ENCODE data around the gene RPGRIP1L.

DNA sequence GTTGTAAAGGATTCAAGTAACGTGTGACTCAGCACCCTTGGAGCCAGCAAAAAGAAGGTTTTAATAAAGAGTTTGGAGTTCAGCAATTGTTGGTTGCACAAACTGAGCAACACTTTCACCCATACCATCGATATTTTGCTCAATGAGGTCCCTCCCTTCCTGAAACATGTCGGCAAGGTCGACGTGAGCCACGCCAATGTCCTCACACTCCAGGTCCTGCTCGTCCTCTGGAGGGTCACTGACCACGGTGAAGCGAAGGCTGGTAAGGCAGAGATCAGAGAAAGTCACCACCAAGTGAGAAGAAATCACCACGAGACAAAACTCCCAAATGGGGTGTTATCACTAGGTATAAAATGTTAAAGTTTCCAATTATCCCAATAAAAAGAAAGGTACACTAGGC, 98.3 kb downstream of the RPGRIP1L start:
- TF ChIP-seq, protein P1, sequence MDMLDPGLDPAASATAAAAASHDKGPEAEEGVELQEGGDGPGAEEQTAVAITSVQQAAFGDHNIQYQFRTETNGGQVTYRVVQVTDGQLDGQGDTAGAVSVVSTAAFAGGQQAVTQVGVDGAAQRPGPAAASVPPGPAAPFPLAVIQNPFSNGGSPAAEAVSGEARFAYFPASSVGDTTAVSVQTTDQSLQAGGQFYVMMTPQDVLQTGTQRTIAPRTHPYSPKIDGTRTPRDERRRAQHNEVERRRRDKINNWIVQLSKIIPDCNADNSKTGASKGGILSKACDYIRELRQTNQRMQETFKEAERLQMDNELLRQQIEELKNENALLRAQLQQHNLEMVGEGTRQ (CRISPR knock-in tag; IDR thresholded peaks at IDR 0.05) = no peak
- TF ChIP-seq ZNF133 (CRISPR knock-in tag; IDR thresholded peaks at IDR 0.05) (no peak), STAT6 (CRISPR knock-in tag; IDR thresholded peaks at IDR 0.05) (no peak), ZNF668 (CRISPR knock-in tag; IDR thresholded peaks at IDR 0.05) (no peak), FOXJ3 (CRISPR knock-in tag; IDR thresholded peaks at IDR 0.05) (no peak), ZNF274 (IDR thresholded peaks at IDR 0.05; ENCODE audit: borderline replicate concordance, low read depth, low read length) (no peak), CHD1 (IDR thresholded peaks at IDR 0.05; ENCODE audit: low read length) (no peak), ATF1 (CRISPR knock-in tag; IDR thresholded peaks at IDR 0.05) (no peak), ATF1 (tag; IDR thresholded peaks at IDR 0.05) (no peak), TEAD4 (IDR thresholded peaks at IDR 0.05; ENCODE audit: low read length) (no peak), TEAD4 (CRISPR knock-in tag; IDR thresholded peaks at IDR 0.05; ENCODE audit: borderline replicate concordance) (no peak), TBL1XR1 (IDR thresholded peaks at IDR 0.05; ENCODE audit: low read length in 2 of 2) (no peak), FOXM1 (IDR thresholded peaks at IDR 0.05; ENCODE audit: low read depth) (no peak), FOXM1 (CRISPR knock-in tag; IDR thresholded peaks at IDR 0.05; ENCODE audit: low read depth) (no peak), SAFB2 (IDR thresholded peaks at IDR 0.05; ENCODE audit: borderline replicate concordance, low read depth, low read length, severe bottlenecking) (no peak)
- TF ChIP-seq, protein P2, sequence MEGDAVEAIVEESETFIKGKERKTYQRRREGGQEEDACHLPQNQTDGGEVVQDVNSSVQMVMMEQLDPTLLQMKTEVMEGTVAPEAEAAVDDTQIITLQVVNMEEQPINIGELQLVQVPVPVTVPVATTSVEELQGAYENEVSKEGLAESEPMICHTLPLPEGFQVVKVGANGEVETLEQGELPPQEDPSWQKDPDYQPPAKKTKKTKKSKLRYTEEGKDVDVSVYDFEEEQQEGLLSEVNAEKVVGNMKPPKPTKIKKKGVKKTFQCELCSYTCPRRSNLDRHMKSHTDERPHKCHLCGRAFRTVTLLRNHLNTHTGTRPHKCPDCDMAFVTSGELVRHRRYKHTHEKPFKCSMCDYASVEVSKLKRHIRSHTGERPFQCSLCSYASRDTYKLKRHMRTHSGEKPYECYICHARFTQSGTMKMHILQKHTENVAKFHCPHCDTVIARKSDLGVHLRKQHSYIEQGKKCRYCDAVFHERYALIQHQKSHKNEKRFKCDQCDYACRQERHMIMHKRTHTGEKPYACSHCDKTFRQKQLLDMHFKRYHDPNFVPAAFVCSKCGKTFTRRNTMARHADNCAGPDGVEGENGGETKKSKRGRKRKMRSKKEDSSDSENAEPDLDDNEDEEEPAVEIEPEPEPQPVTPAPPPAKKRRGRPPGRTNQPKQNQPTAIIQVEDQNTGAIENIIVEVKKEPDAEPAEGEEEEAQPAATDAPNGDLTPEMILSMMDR (IDR thresholded peaks at IDR 0.05 in 2 of 3, conservative IDR thresholded peaks at IDR 0.05 in 1 of 3; ENCODE audit: insufficient read depth in 2 of 3, low read depth in 1 of 3, low read length in 3 of 3) = no peak
